SK-N-SH treated with all-trans-retinoic acid at 6 μM for 48 hours (cell line): ENCODE measurements around the gene FHOD3.

Experiments used
- ATAC-seq: fragments of 200-7000 bp; cut with Tn5 transposase; 3 replicates; pipeline ENCODE4 v1.9.1; 2020; ENCODE audit warnings: mild to moderate bottlenecking, moderate library complexity
- ARNTL ChIP-seq: fragments of 450-650 bp; formaldehyde crosslinking; IDR thresholded peaks from 2 replicates; pipeline ENCODE4 v1.5.0; 2020; ENCODE audit warnings: low read depth, mild to moderate bottlenecking, moderate library complexity, borderline replicate concordance
- CREB5 ChIP-seq: fragments of 250-450 bp; sonication (Bioruptor Pico); IDR thresholded peaks from 2 replicates; pipeline ENCODE4 v1.5.1; 2020; ENCODE audit warnings: low read depth, mild to moderate bottlenecking, moderate library complexity
- CSDC2 ChIP-seq: fragments of 250-450 bp; sonication (Bioruptor Pico); IDR thresholded peaks from 2 replicates; pipeline ENCODE4 v1.5.0; 2020; ENCODE audit warnings: mild to moderate bottlenecking, moderate library complexity
- CSRNP3 ChIP-seq: fragments of 250-450 bp; sonication (Bioruptor Pico); IDR thresholded peaks from 2 replicates; pipeline ENCODE4 v1.5.1; 2021; ENCODE audit warnings: mild to moderate bottlenecking, moderate library complexity
- ESRRG ChIP-seq: fragments of 250-450 bp; sonication (Bioruptor Pico); IDR thresholded peaks from 2 replicates; pipeline ENCODE4 v1.6.1; 2021; ENCODE audit warnings: mild to moderate bottlenecking
- GLIS3 ChIP-seq: fragments of 250-450 bp; sonication (Bioruptor Pico); IDR thresholded peaks from 2 replicates; pipeline ENCODE4 v1.5.0; 2020; ENCODE audit warnings: mild to moderate bottlenecking, moderate library complexity
- ISL1 ChIP-seq: fragments of 250-450 bp; sonication (Bioruptor Pico); IDR thresholded peaks from 2 replicates; pipeline ENCODE4 v2.1.2; 2022; ENCODE audit warnings: mild to moderate bottlenecking, moderate library complexity
- OSR1 ChIP-seq: fragments of 250-450 bp; sonication (Bioruptor Pico); IDR thresholded peaks from 2 replicates; pipeline ENCODE4 v1.8.0; 2022; ENCODE audit warnings: moderate library complexity, mild to moderate bottlenecking, inconsistent platforms
- PATZ1 ChIP-seq: fragments of 250-450 bp; sonication (Bioruptor Pico); IDR thresholded peaks from 2 replicates; pipeline ENCODE4 v1.8.0; 2020; ENCODE audit warnings: mild to moderate bottlenecking, moderate library complexity, borderline replicate concordance
- POU6F1 ChIP-seq: fragments of 250-450 bp; sonication (Bioruptor Pico); IDR thresholded peaks from 2 replicates; pipeline ENCODE4 v1.8.0; 2021; ENCODE audit warnings: low read depth, mild to moderate bottlenecking, moderate library complexity, borderline replicate concordance
- PPARA ChIP-seq: fragments of 250-450 bp; sonication (Bioruptor Pico); IDR thresholded peaks from 2 replicates; pipeline ENCODE4 v1.5.0; 2020; ENCODE audit warnings: mild to moderate bottlenecking, borderline replicate concordance
- RARB ChIP-seq: fragments of 250-450 bp; sonication (Bioruptor Pico); IDR thresholded peaks from 2 replicates; pipeline ENCODE4 v1.8.0; 2021; ENCODE audit warnings: mild to moderate bottlenecking, moderate library complexity
- TCF4 ChIP-seq: fragments of 250-450 bp; sonication (Bioruptor Pico); IDR thresholded peaks from 2 replicates; pipeline ENCODE4 v1.8.0; 2021; ENCODE audit warnings: mild to moderate bottlenecking, moderate library complexity, borderline replicate concordance
- TOX ChIP-seq: fragments of 250-450 bp; sonication (Bioruptor Pico); IDR thresholded peaks from 2 replicates; pipeline ENCODE4 v1.8.0; 2021; ENCODE audit warnings: mild to moderate bottlenecking, moderate library complexity, borderline replicate concordance
- TSHZ2 ChIP-seq: fragments of 250-450 bp; sonication (Bioruptor Pico); IDR thresholded peaks from 2 replicates; pipeline ENCODE4 v1.5.0; 2020; ENCODE audit warnings: mild to moderate bottlenecking, moderate library complexity
- ZC3H10 ChIP-seq: fragments of 250-450 bp; sonication (Bioruptor Pico); IDR thresholded peaks from 2 replicates; pipeline ENCODE4 v1.5.1; 2021; ENCODE audit warnings: mild to moderate bottlenecking, moderate library complexity
- ZFP3 ChIP-seq: fragments of 250-450 bp; sonication (Bioruptor Pico); IDR thresholded peaks from 2 replicates; pipeline ENCODE4 v1.5.0; 2020; ENCODE audit warnings: mild to moderate bottlenecking, moderate library complexity
- ZFP30 ChIP-seq: fragments of 450-650 bp; formaldehyde crosslinking; IDR thresholded peaks from 2 replicates; pipeline ENCODE4 v1.5.0; 2022; ENCODE audit warnings: mild to moderate bottlenecking, moderate library complexity
- ZNF565 ChIP-seq: fragments of 450-650 bp; formaldehyde crosslinking; conservative IDR thresholded peaks from 2 replicates; pipeline ENCODE4 v1.5.0; 2020; ENCODE audit warnings: low read depth, mild to moderate bottlenecking, moderate library complexity
- ZNF70 ChIP-seq: fragments of 450-650 bp; formaldehyde crosslinking; IDR thresholded peaks from 2 replicates; pipeline ENCODE4 v1.5.0; 2020; ENCODE audit warnings: mild to moderate bottlenecking, moderate library complexity
- ZNF8 ChIP-seq: fragments of 450-650 bp; formaldehyde crosslinking; IDR thresholded peaks from 2 replicates; pipeline ENCODE4 v1.5.0; 2020; ENCODE audit warnings: mild to moderate bottlenecking, moderate library complexity

Gene FHOD3

GRCh38 chr18:36613810-36614209 lies 316.3 kb downstream of the FHOD3 start:
- ATAC-seq: no peak
- TF ChIP-seq PATZ1 (CRISPR knock-in tag) (no peak), RARB (CRISPR knock-in tag) (no peak), TOX (no peak), ARNTL (CRISPR knock-in tag) (no peak), ZFP30 (no peak), TCF4 (CRISPR knock-in tag) (no peak), ZC3H10 (no peak), POU6F1 (no peak), ZNF70 (no peak), OSR1 (CRISPR knock-in tag) (no peak), ZFP3 (no peak), GLIS3 (CRISPR knock-in tag) (no peak), ZNF8 (CRISPR knock-in tag) (no peak), CREB5 (CRISPR knock-in tag) (no peak), TSHZ2 (CRISPR knock-in tag) (no peak), ZNF565 (CRISPR knock-in tag) (no peak), PPARA (no peak)

GRCh38 chr18:36620788-36621187 lies 323.3 kb downstream of the FHOD3 start:
- ATAC-seq: 0 out of 3 replicates have a peak, but pooled peaks have one; percentile 31
- TF ChIP-seq ISL1 (CRISPR knock-in tag): no peak
- TF ChIP-seq CSRNP3: no peak
- TF ChIP-seq ARNTL (CRISPR knock-in tag): no peak
- no peak for TF ChIP-seq CREB5 (CRISPR knock-in tag)
- TF ChIP-seq OSR1 (CRISPR knock-in tag): no peak
- no peak for TF ChIP-seq ESRRG (CRISPR knock-in tag)
- no peak for TF ChIP-seq ZNF70
- TF ChIP-seq TCF4 (CRISPR knock-in tag): no peak
- TF ChIP-seq PATZ1 (CRISPR knock-in tag): no peak
- no peak for TF ChIP-seq POU6F1
- no peak for TF ChIP-seq CSDC2 (CRISPR knock-in tag)
- no peak for TF ChIP-seq ZC3H10
- TF ChIP-seq TSHZ2 (CRISPR knock-in tag): no peak
- TF ChIP-seq ZFP3: no peak
- TF ChIP-seq GLIS3 (CRISPR knock-in tag): no peak
- no peak for TF ChIP-seq ZFP30
- TF ChIP-seq RARB (CRISPR knock-in tag): no peak
- no peak for TF ChIP-seq TOX
- TF ChIP-seq PPARA: no peak
